Trophoblast cell (in vitro differentiated cells and primary cell): ENCODE measurements around the gene TBCD. TPM values are rescaled to one million over a fixed set of nuclear protein-coding genes. Genes with fewer than 3 reads are reported as not detected.

Source experiments
- DNase-seq, 2 donors: peaks; one replicate each; pipeline ENCODE4 v3.0.0-alpha.2; 2016
- H2AFZ ChIP-seq: 2 replicates; pipeline ENCODE4 v1.6.1; 2013; ENCODE audit warnings: low read length, moderate library complexity, mild to moderate bottlenecking; ENCODE audit not compliant: insufficient read depth, poor library complexity
- H2AK5ac ChIP-seq: 2 replicates; pipeline ENCODE4 v1.6.1; 2013; ENCODE audit warnings: mild to moderate bottlenecking, low read length
- H2BK120ac ChIP-seq: 2 replicates; pipeline ENCODE4 v1.6.1; 2013; ENCODE audit warnings: low read length, mild to moderate bottlenecking, moderate library complexity; ENCODE audit not compliant: insufficient read depth, poor library complexity
- H2BK12ac ChIP-seq: 2 replicates; pipeline ENCODE4 v1.6.1; 2013; ENCODE audit warnings: mild to moderate bottlenecking, low read length, moderate library complexity
- H2BK5ac ChIP-seq: 2 replicates; pipeline ENCODE4 v1.6.1; 2013; ENCODE audit warnings: low read length, low read depth, moderate library complexity, mild to moderate bottlenecking; ENCODE audit not compliant: poor library complexity
- H3K14ac ChIP-seq: 2 replicates; pipeline ENCODE4 v1.6.1; 2013; ENCODE audit warnings: mild to moderate bottlenecking, low read length
- H3K18ac ChIP-seq: 2 replicates; pipeline ENCODE4 v1.6.1; 2013; ENCODE audit warnings: mild to moderate bottlenecking, low read length
- H3K23ac ChIP-seq: 2 replicates; pipeline ENCODE4 v1.6.1; 2013; ENCODE audit warnings: low read length
- H3K27ac ChIP-seq: 2 replicates; pipeline ENCODE4 v1.5.1; 2013; ENCODE audit warnings: low read depth, mild to moderate bottlenecking, inconsistent platforms, low read length, moderate library complexity
- H3K27me3 ChIP-seq: 2 replicates; pipeline ENCODE4 v1.6.1; 2013; ENCODE audit warnings: inconsistent platforms, mild to moderate bottlenecking, low read length, moderate library complexity; ENCODE audit not compliant: insufficient read depth
- H3K36me3 ChIP-seq, 2 experiments: 1 replicate in 1 of 2; 2 replicates in 1 of 2; pipeline ENCODE4 v1.6.1; 2013; ENCODE audit warnings: low read length in 2 of 2, mild to moderate bottlenecking in 2 of 2, moderate library complexity in 1 of 2; ENCODE audit not compliant: insufficient read depth in 2 of 2, control insufficient read depth in 1 of 2
- H3K4ac ChIP-seq: 2 replicates; pipeline ENCODE4 v1.6.1; 2013; ENCODE audit warnings: low read depth, mild to moderate bottlenecking, low read length, moderate library complexity
- H3K4me1 ChIP-seq, 2 experiments: 1 replicate in 1 of 2; 2 replicates in 1 of 2; pipeline ENCODE4 v1.6.1; 2013; ENCODE audit warnings: low read length in 2 of 2, mild to moderate bottlenecking in 2 of 2, moderate library complexity in 1 of 2; ENCODE audit not compliant: insufficient read depth in 2 of 2, control insufficient read depth in 1 of 2
- H3K4me2 ChIP-seq: 2 replicates; pipeline ENCODE4 v1.6.1; 2013; ENCODE audit warnings: inconsistent platforms, mild to moderate bottlenecking, low read length, moderate library complexity
- H3K4me3 ChIP-seq: 2 replicates; pipeline ENCODE4 v1.5.1; 2013; ENCODE audit warnings: mild to moderate bottlenecking, low read depth, low read length, inconsistent platforms
- H3K79me1 ChIP-seq: one replicate; pipeline ENCODE4 v1.6.1; 2013; ENCODE audit warnings: low read length
- H3K79me2 ChIP-seq: 2 replicates; pipeline ENCODE4 v1.6.1; 2013; ENCODE audit warnings: low read length, mild to moderate bottlenecking; ENCODE audit not compliant: control insufficient read depth, insufficient read depth, poor library complexity
- H3K9ac ChIP-seq: 2 replicates; pipeline ENCODE4 v1.6.1; 2013; ENCODE audit warnings: mild to moderate bottlenecking, low read length
- H3K9me3 ChIP-seq: 2 replicates; pipeline ENCODE4 v1.6.1; 2013; ENCODE audit warnings: low read depth, mild to moderate bottlenecking, control low read depth, inconsistent platforms, low read length; ENCODE audit not compliant: insufficient read depth
- H4K12ac ChIP-seq: 2 replicates; pipeline ENCODE4 v1.6.1; 2013; ENCODE audit warnings: low read depth, mild to moderate bottlenecking, low read length, moderate library complexity
- H4K8ac ChIP-seq: 2 replicates; pipeline ENCODE4 v1.6.1; 2013; ENCODE audit warnings: low read depth, mild to moderate bottlenecking, low read length, moderate library complexity
- H4K91ac ChIP-seq: one replicate; pipeline ENCODE4 v1.6.1; 2013; ENCODE audit warnings: low read depth, mild to moderate bottlenecking, low read length, moderate library complexity
- WGBS: extraction: QIAGEN DNeasy Blood & Tissue Kit; methylation state at CpG from one replicate; pipeline ENCODE4 v1.1.7; 2013; ENCODE audit warnings: missing lambda C conversion rate; ENCODE audit not compliant: insufficient read length, insufficient coverage; ENCODE audit errors: extremely low coverage; 5-methylcytosine and 5-hydroxymethylcytosine counted together
- polyA plus RNA-seq: library from polyadenylated mRNA; stranded (reverse); fragments of 200-250 nt; gene quantifications from 2 replicates; pipeline ENCODE4 v1.2.3, GENCODE V29; 2013

Gene TBCD
- polyA plus RNA-seq: 29.8 and 31.3 TPM in 2 replicates

GRCh38 chr17:82751571-82752370 is at the start of gene TBCD:
TSS of gene TBCD (plus strand) at chr17:82752065. CDS start at chr17:82752194, 129 bp downstream.
- Histone ChIP-seq H3K27me3 (peaks cover 8% of the 10 kb centered on the region), H3K4ac (no peak within 1 kb of the TSS), H2AFZ (peak within 1 kb of the TSS; percentile 89), H3K23ac (no peak within 1 kb of the TSS), H3K18ac (peak within 1 kb of the TSS; percentile 60), H3K4me3 (peak within 1 kb of the TSS; percentile 89), H3K27ac (peak within 1 kb of the TSS; percentile 18), H4K91ac (peak within 1 kb of the TSS; percentile 72), H3K79me1 (peaks cover 4% of the 10 kb centered on the region), H3K9ac (peak within 1 kb of the TSS; percentile 68), H4K8ac (peak within 1 kb of the TSS; percentile 68), H2BK5ac (peak within 1 kb of the TSS; percentile 37), H3K79me2 (peaks cover 4% of the 10 kb centered on the region), H2BK12ac (no peak within 1 kb of the TSS), H3K36me3 (no peaks in the 10 kb centered on the region), H3K14ac (peak within 1 kb of the TSS; percentile 68), H2BK120ac (peak within 1 kb of the TSS; percentile 65), H2AK5ac (no peak within 1 kb of the TSS), H3K9me3 (peaks cover 6% of the 10 kb centered on the region), H3K4me1 (peaks cover 2 to 9% of the 10 kb centered on the region in 2 experiments), H4K12ac (peak within 1 kb of the TSS; percentile 85), H3K4me2 (peak within 1 kb of the TSS; percentile 97)
- DNase-seq: peak; percentile 59 to 78
- WGBS: no CpG with 5 or more reads among the region's 114 CpGs

GRCh38 chr17:82702231-82702927 is 49.5 kb upstream of the TBCD start:
- Histone ChIP-seq H3K9ac (no peak overlapping the region), H4K8ac (no peak overlapping the region), H3K27ac (no peak overlapping the region), H3K4ac (no peak overlapping the region), H4K91ac (no peak overlapping the region), H3K79me2 (no peaks in the 10 kb centered on the region), H2BK120ac (no peak overlapping the region), H3K23ac (no peak overlapping the region), H3K9me3 (peaks cover 5% of the 10 kb centered on the region), H3K4me1 (peaks cover 7 to 11% of the 10 kb centered on the region in 2 experiments), H3K14ac (no peak overlapping the region), H2BK12ac (no peak overlapping the region), H4K12ac (no peak overlapping the region), H3K27me3 (peaks cover 7% of the 10 kb centered on the region), H3K36me3 (no peaks in the 10 kb centered on the region), H3K4me3 (no peak overlapping the region), H2BK5ac (no peak overlapping the region), H3K4me2 (no peak overlapping the region), H2AK5ac (no peak overlapping the region), H3K18ac (no peak overlapping the region), H3K79me1 (no peaks in the 10 kb centered on the region), H2AFZ (no peak overlapping the region)
- peak in 1 of 2 donors; percentile 26 for DNase-seq
- WGBS: no CpG with 5 or more reads among the region's 20 CpGs

- Histone ChIP-seq H3K4me3 (no peak overlapping the region), H3K79me1 (no peaks in the 10 kb centered on the region), H4K12ac (no peak overlapping the region), H3K14ac (no peak overlapping the region), H3K4me1 (peaks cover 0 to 4% of the 10 kb centered on the region in 2 experiments), H2AK5ac (no peak overlapping the region), H2BK120ac (no peak overlapping the region), H4K8ac (no peak overlapping the region), H3K4me2 (no peak overlapping the region), H3K23ac (no peak overlapping the region), H3K9me3 (peaks cover 4% of the 10 kb centered on the region), H3K18ac (no peak overlapping the region), H3K4ac (no peak overlapping the region), H3K27me3 (no peaks in the 10 kb centered on the region), H2BK5ac (no peak overlapping the region), H4K91ac (no peak overlapping the region), H2AFZ (no peak overlapping the region), H3K27ac (no peak overlapping the region), H3K9ac (no peak overlapping the region), H2BK12ac (no peak overlapping the region), H3K36me3 (no peaks in the 10 kb centered on the region), H3K79me2 (no peaks in the 10 kb centered on the region)
- DNase-seq: no peak
- WGBS: no CpG with 5 or more reads among the region's 26 CpGs
Observed at GRCh38 chr17:82703036-82703745, 48.7 kb upstream of the TBCD start.
